GM19324 (cell line): Measurements from ENCODE around the gene SMAD1.
A peak's percentile ranks its signal among the peaks of the same experiment; 100 is the strongest.
"Not testable (repeated sequence)": the region's sequence is repeated elsewhere in the genome, so short reads cannot be mapped to it uniquely, and the experiment has no call there.

Experiments
- ATAC-seq: cut with Tn5 transposase; IDR thresholded peaks from one replicate; pipeline ENCODE4 v1.9.1; 2021; ENCODE audit warnings: mild to moderate bottlenecking, moderate library complexity; ENCODE audit not compliant: unreplicated experiment, low FRiP score

Gene SMAD1

GRCh38 chr4:145525291-145525740, 43.7 kb downstream of the SMAD1 start:
- ATAC-seq, result no peak

DNA sequence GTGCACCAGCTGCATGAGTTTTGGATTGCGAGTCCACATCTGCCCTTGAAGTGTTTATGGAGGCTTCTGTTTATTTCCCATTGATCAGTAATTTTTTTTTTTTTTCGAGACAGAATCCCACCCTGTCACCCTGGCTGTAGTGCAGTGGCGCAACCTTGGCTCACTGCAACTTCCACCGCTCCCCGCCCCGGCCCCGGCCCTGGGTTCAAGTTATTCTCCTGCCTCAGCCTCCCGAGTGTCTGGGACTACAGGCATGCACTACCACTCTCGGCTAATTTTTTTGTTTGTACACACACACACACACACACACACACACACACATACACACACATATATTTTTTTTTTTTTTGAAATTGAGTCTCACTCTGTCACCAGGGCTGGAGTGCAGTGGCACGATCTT, 46.1 kb downstream of the SMAD1 start:
- no peak for ATAC-seq

- ATAC-seq, result no peak
Observed at GRCh38 chr4:145528601-145529000, 46.9 kb downstream of the SMAD1 start.

- no peak for ATAC-seq
Observed at GRCh38 chr4:145530189-145530588, 48.5 kb downstream of the SMAD1 start.

DNA sequence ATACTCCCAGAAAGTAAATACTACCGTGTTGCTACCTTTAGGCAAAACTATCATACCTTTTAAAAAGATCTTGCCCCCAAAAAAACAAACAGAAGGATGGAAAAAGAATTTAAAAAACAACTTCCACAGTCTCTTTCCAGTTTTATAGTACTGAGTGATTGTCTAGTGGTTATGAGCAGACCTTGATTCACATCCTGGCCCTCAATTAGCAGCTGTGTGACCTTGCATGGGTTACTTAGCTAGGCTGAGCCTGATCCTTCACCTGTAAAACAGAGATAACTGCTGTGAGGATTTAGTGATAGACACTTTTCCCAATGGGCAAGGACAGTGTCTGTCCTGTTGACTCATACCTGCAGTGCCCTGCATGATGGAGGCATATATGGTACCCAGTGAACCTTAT, 49.0 kb downstream of the SMAD1 start:
- no peak for ATAC-seq

DNA sequence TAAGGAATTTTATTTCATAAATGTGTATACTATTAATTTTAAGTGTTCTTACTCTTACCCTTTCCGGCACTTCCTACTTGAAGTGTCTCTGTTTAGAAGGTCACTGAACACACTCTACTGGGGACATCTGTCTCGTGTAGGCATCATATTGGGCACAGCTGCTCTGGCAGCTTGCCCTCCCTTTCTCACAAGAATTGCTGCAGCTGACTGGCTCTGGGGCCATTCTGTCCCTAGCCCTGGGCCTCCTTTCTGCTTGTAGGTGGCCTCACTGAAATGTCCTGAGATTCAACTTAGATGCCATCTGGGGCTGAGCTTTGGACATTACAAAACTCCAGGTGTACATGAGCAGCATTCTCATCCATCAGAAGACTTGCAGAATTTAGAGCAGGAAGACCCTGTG, 49.6 kb downstream of the SMAD1 start:
- peak; percentile 63 for ATAC-seq

DNA sequence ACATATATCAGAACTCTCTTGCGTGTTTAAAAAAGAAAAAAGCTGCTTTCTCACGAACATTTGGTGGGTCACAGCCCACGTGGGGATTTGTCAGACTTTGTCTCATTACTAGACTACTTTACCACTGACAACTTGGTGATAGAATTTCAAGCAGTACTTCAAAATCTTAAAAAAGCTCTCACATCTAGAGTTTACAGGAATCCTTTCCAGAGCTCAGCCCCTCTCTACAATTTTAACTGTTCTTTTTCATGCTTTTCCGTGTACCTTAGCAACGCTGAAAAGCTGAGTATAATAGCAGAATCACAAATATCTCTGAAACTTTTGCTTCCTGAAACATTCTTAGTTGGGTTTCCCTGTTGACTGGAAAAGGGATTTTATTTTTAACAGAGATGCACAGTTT, 50.2 kb downstream of the SMAD1 start:
- ATAC-seq, result no peak

DNA sequence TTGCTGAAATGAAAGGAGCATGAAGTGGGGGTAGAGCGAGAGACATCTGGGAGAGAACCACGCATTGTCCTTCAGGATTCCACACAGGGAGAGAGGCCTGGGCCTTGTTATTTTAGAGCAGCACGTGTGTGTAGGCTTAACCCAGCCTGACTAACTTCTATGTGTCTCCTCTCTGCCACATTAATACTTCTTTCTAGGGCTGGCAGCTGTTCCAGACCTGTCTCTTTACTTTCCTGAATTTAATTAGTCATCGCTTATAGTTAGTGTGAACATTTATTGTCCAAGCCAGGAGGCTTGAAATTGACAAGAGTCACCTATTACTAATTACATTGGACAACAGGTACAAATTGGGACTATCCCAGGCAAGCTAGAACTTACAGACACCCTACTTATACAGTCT, 51.3 kb downstream of the SMAD1 start:
- ATAC-seq, result no peak

DNA sequence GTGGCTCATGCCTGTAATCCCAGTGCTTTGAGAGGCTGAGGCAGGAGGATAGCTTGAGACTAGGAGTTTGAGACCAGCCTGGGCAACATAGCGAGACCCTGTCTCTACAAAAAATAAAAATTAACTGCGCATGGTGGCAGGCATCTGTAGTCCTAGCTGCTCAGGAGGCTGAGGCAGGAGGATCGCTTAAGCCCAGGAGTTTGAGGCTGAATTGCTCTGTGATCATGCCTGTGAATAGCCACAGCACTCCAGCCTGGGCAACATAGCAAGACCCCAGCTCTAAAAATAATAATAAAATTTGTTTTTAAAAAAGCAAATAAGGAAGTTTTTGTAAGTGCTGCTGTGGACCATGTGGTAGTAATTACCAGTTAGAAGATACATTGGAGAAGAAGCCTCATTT, 51.8 kb downstream of the SMAD1 start:
- not testable (repeated sequence) for ATAC-seq

GRCh38 chr4:145533961-145534360, 52.3 kb downstream of the SMAD1 start:
- no peak for ATAC-seq

DNA sequence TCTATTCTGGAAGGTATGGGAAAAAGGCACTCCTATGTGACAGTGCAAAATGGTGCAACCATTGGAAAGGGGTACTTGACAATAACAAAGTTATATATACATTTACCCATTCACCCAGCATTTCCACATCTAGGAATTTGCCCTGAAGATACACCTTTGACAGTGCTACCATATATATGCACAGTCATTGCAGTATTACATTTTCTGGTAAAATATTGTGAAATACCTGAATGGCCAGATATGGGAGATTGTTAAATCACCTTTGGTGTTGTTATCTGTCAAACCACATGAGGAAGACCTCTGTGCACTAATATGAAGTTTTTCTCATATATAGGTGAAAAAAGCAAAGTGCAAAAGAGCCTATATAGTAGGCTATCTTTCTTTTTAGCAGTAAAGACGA, 53.5 kb downstream of the SMAD1 start:
- no peak for ATAC-seq

DNA sequence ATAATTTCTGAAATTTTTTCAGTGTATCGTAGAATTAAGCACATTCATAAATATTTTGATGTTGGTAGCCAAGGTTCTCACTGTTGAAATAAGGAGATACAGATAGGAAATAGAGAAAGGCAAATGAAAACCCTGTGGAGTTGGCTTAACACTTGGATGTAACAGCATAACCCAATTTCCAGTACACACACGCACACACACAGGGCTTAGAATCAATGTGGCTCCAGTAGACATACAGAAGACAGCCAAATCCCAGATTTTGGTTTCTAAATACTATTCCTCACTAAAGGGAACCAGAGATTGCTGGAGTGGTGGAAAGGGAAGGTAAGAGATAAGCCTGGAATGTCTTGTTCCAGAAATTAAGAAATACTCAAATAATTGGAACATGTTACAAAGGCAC, 54.4 kb downstream of the SMAD1 start:
- no peak for ATAC-seq

DNA sequence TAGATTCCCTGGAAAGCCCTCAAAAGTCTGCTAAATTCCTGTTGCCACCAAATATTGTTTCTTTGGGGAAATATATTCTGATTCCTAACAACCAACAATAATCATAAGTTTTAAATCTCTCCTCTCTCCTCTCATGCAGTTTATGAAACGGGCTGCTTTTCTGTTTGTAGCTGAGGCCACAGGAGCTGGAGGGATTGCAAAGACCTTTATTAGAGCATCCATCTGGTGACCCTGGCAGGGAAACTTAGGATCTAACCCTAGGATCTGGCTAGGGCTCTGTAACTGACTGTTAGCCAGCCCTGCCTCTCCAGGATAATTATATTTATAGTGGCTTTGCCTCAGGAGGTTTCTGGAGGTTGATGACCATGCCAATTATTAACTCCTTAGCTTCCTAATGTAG, 56.9 kb downstream of the SMAD1 start:
- no peak for ATAC-seq

- no peak for ATAC-seq
Observed at GRCh38 chr4:145539671-145540070, 58.0 kb downstream of the SMAD1 start.

- ATAC-seq, result no peak
Observed at GRCh38 chr4:145540235-145540634, 58.6 kb downstream of the SMAD1 start.

DNA sequence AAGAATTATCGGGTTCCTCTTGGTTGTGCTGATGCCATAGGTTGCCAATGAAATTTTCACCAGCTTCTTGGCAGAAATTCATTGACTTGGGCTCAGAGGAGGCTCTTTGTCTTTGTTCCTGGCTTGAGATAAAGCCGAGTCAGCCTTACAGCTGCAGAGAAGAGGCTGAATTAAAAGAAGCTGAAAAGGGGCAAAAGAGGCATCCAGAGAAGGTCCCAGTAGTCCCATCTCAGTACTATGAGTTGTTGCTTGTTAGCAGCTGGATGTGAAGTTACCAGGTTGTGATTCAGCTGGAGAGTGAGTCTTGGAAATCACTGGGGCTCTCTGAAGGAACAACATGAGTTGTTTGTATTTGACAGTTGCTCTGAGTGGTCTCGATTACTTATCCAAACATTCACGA, 59.7 kb downstream of the SMAD1 start:
- ATAC-seq, result no peak

GRCh38 chr4:145545031-145545430, 63.4 kb downstream of the SMAD1 start:
- no peak for ATAC-seq

DNA sequence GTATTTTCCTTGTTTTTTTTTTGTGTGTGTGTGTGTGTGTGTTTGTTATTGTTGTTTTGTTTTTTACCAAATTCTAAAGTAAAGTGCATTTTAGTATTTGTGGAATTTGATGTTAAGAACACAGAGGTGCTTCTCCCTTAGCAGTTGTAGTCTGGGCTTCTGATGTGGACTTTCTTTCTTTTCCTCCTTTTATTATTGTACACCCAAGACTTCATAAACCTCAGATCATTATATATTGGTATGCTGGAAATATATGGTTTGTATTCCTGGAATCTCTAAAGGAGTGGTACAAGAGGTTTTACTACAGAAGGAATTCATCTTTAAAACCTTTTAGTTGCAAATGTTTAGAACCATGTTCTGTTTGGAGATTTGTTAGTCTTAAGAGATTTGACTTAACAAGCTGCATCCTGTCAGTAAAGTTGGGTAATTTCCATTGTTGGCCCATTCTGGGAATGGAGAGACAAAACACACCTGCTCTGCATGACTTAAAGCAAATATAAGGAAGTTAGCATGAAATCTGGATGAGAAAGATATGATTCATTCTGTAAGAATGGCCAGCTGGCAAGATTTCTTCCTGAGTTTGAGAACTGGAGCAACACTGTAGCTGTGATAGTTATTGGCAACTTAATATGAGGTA, 64.0 kb downstream of the SMAD1 start:
- ATAC-seq, result no peak

DNA sequence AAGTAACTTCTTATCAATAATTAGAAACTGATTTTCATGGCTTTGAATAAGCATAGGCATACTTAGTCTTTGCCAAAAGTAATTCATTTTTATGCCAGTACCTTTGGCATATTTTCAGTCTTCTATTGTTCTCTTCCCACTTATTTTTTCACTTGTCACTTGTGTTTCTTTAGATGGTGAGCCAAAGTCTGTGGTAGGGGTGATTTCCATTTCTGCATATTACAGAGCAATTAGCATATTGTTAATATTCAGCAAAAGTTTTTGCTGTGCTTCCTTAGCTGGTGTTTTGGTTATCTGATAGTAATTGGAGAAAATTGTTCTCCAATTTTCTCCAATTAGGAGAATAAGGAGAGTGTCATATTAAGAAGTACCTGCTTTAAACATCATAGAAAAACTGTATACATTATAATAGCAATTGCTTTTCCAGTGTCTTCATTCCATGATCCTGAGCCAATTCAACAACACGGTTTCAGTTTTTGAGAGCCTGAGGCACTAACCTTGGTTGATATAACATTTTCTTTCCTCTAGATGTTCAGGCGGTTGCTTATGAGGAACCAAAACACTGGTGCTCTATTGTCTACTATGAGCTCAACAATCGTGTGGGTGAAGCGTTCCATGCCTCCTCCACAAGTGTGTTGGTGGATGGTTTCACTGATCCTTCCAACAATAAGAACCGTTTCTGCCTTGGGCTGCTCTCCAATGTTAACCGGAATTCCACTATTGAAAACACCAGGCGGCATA, 64.7 kb downstream of the SMAD1 start:
- ATAC-seq, result no peak

DNA sequence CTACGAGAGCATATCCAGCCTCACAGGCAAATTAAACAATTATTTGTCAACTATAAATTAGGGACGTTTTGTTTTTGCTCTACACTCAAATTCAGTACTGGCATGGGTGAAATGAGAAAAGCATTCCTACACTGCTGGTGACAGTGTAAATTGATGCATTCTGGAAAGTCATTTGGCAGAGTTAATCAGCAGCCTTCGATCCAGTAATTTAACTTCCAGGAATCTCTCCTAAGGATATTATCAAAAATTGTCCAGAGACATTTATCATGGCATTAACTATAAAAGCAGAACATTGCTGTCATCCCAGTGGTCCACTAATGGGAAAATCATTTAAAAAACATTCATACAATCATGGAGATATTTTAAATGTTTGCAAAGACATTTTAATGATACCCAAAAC, 70.0 kb downstream of the SMAD1 start:
- ATAC-seq, result no peak

DNA sequence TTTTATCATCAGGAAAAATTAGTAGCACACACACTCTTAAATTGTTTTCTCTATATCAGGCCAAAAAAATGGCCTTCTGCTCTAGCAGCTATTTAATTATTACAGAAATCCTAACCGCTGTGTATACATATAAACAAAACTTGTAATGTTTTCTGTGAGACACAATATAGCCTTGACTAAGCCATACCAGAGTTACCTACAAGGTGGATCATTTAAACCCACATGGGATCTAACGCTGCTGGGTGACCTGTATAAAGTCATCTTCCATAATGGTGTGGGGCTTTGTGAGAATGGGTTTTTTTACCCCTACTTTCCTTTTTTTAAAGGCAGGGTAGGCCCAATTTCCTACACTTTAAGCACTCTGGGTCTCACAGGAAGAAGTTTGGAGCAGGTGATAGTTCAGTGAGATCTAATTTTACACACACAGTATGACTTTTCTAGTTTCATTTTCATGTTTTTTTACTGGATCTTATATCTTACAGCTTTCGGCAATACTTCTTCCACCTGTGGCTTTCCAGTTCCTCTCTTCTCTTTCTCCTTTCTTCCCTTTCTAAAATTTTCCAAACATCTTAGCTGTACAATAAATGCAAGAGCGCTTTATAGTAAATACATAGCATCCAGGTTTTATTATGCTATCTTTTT, 70.6 kb downstream of the SMAD1 start:
- peak; percentile 59 for ATAC-seq

GRCh38 chr4:145553375-145553774, 71.7 kb downstream of the SMAD1 start:
- no peak for ATAC-seq
